Activated B cell treated with CpG ODN at 0.5 μM for 24 hours (primary cell): ENCODE measurements around the gene DLGAP1. TPM values are rescaled to one million over a fixed set of nuclear protein-coding genes. Genes with fewer than 3 reads are reported as not detected.
"Not testable (repeated sequence)": the region's sequence is repeated elsewhere in the genome, so short reads cannot be mapped to it uniquely, and the experiment has no call there.

Experiments
- ATAC-seq: fragments of 200-7000 bp; cut with Tn5 transposase; one replicate; pipeline ENCODE4 v1.10.0; 2021; ENCODE audit warnings: low read depth, mild to moderate bottlenecking, moderate library complexity
- CTCF ChIA-PET: fragments of 350-600 bp; sonication (Branson Sonifier 250); formaldehyde crosslinking; loops from one replicate; lab custom pipeline; 2021; ENCODE audit warnings: antibody characterized with exemption; lab: Charles Lee
- POLR2A ChIA-PET: fragments of 350-600 bp; sonication (Branson Sonifier 250); formaldehyde crosslinking; loops from one replicate; lab custom pipeline; 2021; ENCODE audit warnings: antibody characterized with exemption; lab: Charles Lee
- DNase-seq: peaks from one replicate; pipeline ENCODE4 v3.0.0; 2022
- H3K27ac Mint-ChIP-seq: one replicate; pipeline ENCODE4 v1.8.0; 2020; ENCODE audit warnings: mixed read lengths
- H3K27me3 Mint-ChIP-seq: one replicate; pipeline ENCODE4 v1.8.0; 2021; ENCODE audit warnings: mixed read lengths
- H3K36me3 Mint-ChIP-seq: one replicate; pipeline ENCODE4 v1.8.0; 2021; ENCODE audit warnings: low read depth, mixed read lengths
- H3K4me1 Mint-ChIP-seq: one replicate; pipeline ENCODE4 v1.8.0; 2021; ENCODE audit warnings: mixed read lengths
- H3K4me3 Mint-ChIP-seq: one replicate; pipeline ENCODE4 v1.8.0; 2020; ENCODE audit warnings: mild to moderate bottlenecking, mixed read lengths
- H3K9me3 Mint-ChIP-seq: one replicate; pipeline ENCODE4 v1.8.0; 2020; ENCODE audit warnings: mixed read lengths
- intact Hi-C: fragments of 100-400 bp; cut with micrococcal nuclease; formaldehyde crosslinking; loops from one replicate; pipeline ENCODE4 v1.15.1; 2024
- total RNA-seq: library from RNA; stranded (reverse); gene quantifications from 2 replicates; pipeline ENCODE4 v1.2.3, GENCODE V29; 2022
- TF ChIP-seq, protein P1 (sequence below): fragments of 200-600 bp; IDR thresholded peaks from one replicate; pipeline ENCODE4 v1.8.0; 2022; ENCODE audit warnings: antibody characterized with exemption, mild to moderate bottlenecking

Gene DLGAP1
- total RNA-seq, 1 donor from 2014 or later: 0.18 TPM

DNA sequence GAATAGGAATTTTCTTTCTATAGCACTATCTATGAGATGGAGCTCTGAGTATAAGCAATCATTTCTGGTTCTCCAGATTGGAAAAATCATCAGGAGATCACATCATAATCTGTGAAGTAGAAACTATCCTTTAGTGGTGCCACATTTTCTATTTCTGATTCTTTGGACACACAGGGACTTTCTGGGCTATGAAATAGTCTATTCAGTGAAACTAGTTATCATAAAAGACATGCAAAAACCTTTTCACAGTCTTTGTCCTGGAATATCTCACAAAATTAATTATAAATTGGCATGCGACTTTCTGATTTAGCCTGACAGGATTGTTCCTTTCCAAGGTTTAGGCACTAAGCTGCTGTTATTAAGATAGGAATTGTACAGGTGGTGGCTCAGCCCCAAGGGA lies 428.6 kb downstream of the DLGAP1 start:
- Mint-ChIP-seq H3K4me3 (no peak overlapping the region), H3K36me3 (no peaks in the 10 kb centered on the region), H3K9me3 (peaks cover 6% of the 10 kb centered on the region), H3K4me1 (no peaks in the 10 kb centered on the region), H3K27ac (no peak overlapping the region), H3K27me3 (no peaks in the 10 kb centered on the region)
- ATAC-seq (no peak), DNase-seq (no peak)
- intact Hi-C loops: no loop called here
- TF ChIP-seq, protein P1, sequence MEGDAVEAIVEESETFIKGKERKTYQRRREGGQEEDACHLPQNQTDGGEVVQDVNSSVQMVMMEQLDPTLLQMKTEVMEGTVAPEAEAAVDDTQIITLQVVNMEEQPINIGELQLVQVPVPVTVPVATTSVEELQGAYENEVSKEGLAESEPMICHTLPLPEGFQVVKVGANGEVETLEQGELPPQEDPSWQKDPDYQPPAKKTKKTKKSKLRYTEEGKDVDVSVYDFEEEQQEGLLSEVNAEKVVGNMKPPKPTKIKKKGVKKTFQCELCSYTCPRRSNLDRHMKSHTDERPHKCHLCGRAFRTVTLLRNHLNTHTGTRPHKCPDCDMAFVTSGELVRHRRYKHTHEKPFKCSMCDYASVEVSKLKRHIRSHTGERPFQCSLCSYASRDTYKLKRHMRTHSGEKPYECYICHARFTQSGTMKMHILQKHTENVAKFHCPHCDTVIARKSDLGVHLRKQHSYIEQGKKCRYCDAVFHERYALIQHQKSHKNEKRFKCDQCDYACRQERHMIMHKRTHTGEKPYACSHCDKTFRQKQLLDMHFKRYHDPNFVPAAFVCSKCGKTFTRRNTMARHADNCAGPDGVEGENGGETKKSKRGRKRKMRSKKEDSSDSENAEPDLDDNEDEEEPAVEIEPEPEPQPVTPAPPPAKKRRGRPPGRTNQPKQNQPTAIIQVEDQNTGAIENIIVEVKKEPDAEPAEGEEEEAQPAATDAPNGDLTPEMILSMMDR: no peak
- ChIA-PET CTCF (no interaction called here), POLR2A (no interaction called here)

DNA sequence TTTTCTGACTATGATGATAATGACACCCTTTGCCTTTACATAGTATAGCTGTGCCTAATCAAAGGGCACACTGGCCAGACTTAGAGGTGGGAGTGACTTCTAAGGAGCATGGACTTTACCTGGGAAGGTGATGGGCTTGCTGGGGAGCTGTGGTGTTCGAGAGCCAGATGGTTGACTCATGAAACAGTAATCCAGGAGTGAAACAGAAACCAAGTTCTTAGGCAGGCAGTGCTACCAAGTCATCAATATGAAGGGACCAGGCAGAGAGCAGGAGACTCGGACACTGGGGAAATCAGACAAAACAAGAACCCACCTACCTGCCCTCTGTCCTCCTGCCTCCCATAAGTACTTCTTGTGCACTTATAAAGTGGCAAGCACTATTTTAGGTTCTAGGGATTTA lies 430.4 kb downstream of the DLGAP1 start:
- no peak for DNase-seq
- TF ChIP-seq, protein P1: no peak
- intact Hi-C loops: no loop called here
- H3K27me3 Mint-ChIP-seq: no peaks in the 10 kb centered on the region
- H3K4me1 Mint-ChIP-seq: no peaks in the 10 kb centered on the region
- H3K36me3 Mint-ChIP-seq: no peaks in the 10 kb centered on the region
- H3K9me3 Mint-ChIP-seq: peaks cover 6% of the 10 kb centered on the region
- POLR2A ChIA-PET: no interaction called here
- CTCF ChIA-PET: no interaction called here
- H3K4me3 Mint-ChIP-seq: no peak overlapping the region
- H3K27ac Mint-ChIP-seq: no peak overlapping the region
- no peak for ATAC-seq

DNA sequence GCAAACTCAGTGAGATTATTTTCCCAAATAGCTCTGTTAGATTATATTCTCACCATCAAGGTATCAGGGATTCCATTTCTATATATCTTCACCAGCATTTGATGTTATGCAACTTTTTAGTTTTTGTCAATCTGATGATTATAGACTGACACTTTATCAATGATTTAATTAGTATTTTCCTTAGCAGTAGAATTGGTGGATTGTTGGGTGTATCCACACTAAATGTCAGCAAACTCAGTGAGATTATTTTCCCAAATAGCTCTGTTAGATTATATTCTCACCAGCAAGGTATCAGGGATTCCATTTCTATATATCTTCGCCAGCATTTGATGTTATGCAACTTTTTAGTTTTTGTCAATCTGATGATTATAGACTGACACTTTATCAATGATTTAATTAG lies 432.4 kb downstream of the DLGAP1 start:
- H3K9me3 Mint-ChIP-seq, H3K36me3 Mint-ChIP-seq, H3K27me3 Mint-ChIP-seq, ATAC-seq, H3K27ac Mint-ChIP-seq, H3K4me1 Mint-ChIP-seq, DNase-seq, POLR2A ChIA-PET, CTCF ChIA-PET, H3K4me3 Mint-ChIP-seq, intact Hi-C loops: not testable (repeated sequence)

DNA sequence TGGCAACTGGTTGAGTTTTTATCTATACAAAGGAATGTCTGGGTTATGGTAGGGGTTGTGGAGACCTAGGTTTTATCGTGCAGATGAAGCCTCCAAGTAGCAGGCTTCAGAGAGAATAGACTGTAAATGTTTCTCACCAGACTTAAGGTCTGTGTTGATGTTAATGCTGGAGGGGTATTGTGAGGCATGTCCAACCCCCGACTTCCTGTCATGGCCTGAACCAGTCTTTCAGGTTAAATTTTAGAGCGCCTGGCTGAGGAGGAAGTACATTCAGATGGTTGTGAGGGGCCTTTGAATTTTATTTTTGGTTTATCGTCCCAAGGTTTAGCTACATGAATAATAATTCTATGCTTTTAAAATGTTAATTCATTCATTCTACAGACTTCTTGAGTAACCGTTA lies 435.1 kb downstream of the DLGAP1 start:
- POLR2A ChIA-PET: no interaction called here
- DNase-seq: no peak
- intact Hi-C loops: no loop called here
- TF ChIP-seq, protein P1: no peak
- no peak overlapping the region for H3K27ac Mint-ChIP-seq
- H3K9me3 Mint-ChIP-seq: peaks cover 6% of the 10 kb centered on the region
- CTCF ChIA-PET: no interaction called here
- no peaks in the 10 kb centered on the region for H3K36me3 Mint-ChIP-seq
- H3K4me1 Mint-ChIP-seq: no peaks in the 10 kb centered on the region
- no peak for ATAC-seq
- no peak overlapping the region for H3K4me3 Mint-ChIP-seq
- H3K27me3 Mint-ChIP-seq: no peaks in the 10 kb centered on the region

DNA sequence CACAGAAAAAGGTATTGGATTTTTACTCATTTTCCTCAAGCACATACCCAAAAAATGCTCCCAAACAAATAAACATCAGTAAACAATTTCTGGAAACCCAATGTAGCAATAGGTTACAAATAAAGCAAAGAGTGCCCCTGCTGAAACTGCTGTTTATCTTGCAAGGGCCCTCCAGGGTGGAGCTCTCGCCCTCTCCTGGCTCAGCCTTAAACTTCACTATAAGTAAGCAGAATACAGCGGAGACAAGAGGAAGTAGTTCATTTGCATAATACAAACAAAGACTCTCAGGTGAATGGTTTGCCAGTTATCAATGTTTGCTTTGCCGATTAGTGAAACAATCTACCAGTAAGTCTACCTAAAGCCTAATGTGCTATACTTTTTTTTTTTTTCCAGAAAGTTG lies 437.6 kb downstream of the DLGAP1 start:
- Mint-ChIP-seq H3K4me1 (no peaks in the 10 kb centered on the region), H3K27ac (no peak overlapping the region), H3K9me3 (peaks cover 3% of the 10 kb centered on the region), H3K27me3 (no peaks in the 10 kb centered on the region), H3K36me3 (no peaks in the 10 kb centered on the region), H3K4me3 (no peak overlapping the region)
- intact Hi-C loops: no loop called here
- DNase-seq: no peak
- CTCF ChIA-PET: no interaction called here
- no peak for ATAC-seq
- POLR2A ChIA-PET: no interaction called here
- TF ChIP-seq, protein P1: no peak

DNA sequence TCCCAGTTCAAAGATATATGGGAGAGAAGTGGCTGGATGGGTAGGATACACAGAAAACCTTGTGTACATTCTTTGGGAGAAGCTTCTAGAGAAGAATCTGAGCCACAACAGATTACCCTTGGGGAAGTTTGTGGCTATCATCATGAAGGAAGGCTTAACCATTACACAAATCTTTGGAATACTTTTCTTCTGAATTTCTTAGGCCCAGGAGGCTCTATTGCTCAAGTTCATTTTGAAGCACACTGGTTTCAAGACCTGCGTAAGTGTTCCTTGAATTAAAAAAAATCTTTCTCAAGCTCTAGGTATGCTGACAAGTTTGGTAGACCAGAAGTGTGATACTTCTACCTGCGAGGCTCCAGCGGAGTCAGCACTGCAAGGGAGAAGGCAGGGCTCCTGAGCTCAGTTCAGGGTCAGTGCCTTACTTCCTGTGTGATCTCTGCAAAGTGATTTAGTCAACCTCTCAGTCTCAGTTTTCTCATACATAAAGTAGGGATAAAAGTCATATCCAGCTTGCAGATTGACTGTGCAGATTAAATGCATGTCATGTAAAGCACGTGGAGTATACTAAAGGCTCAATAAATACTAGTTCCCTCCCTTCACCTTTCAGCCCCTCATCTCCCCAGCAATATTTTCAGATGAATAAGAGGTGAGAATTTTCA lies 438.6 kb downstream of the DLGAP1 start:
- Mint-ChIP-seq H3K27ac (no peak overlapping the region), H3K9me3 (no peaks in the 10 kb centered on the region), H3K4me1 (no peaks in the 10 kb centered on the region), H3K4me3 (no peak overlapping the region), H3K27me3 (no peaks in the 10 kb centered on the region), H3K36me3 (no peaks in the 10 kb centered on the region)
- no peak for ATAC-seq
- no peak for DNase-seq
- TF ChIP-seq, protein P1: no peak
- intact Hi-C loops: no loop called here
- ChIA-PET POLR2A (no interaction called here), CTCF (no interaction called here)
